ENCODE measurements around the gene KDM4D. TPM values are rescaled to one million over a fixed set of nuclear protein-coding genes. Genes with fewer than 3 reads are reported as not detected.
"Not testable (repeated sequence)": the region's sequence is repeated elsewhere in the genome, so short reads cannot be mapped to it uniquely, and the experiment has no call there.

KDM4D gene
- total and polyA plus RNA-seq, 8 donors: 0.12 to 0.73 (median 0.31) TPM; not detected in 3

- DNase-seq: no peak
- Histone ChIP-seq H3K27me3 (no peaks in the 10 kb centered on the region), H3K9me3 (no peaks in the 10 kb centered on the region), H3K36me3 (no peaks in the 10 kb centered on the region), H3K4me3 (no peak overlapping the region), H3K4me1 (peaks cover 19 to 43% (median 29%) of the 10 kb centered on the region in 4 donors), H3K27ac (peak overlapping the region in 4 of 5 donors; percentile 58 to 83 (median 72))
- WGBS, 5 donors: 51 to 58% (median 52%) methylated on average over 7 of the region's 7 CpGs
- TF ChIP-seq EP300 (IDR thresholded peaks at IDR 0.05) (no peak), POLR2AphosphoS5 (IDR thresholded peaks at IDR 0.05) (no peak), POLR2A (IDR thresholded peaks at IDR 0.05) (no peak), CTCF (IDR thresholded peaks at IDR 0.05) (no peak)
- intact Hi-C loops (cut with DNase I; ENCODE audit: low total_unique reads): no loop called here
Measured at GRCh38 chr11:94925422-94926270, 47.9 kb upstream of the KDM4D start.

DNA sequence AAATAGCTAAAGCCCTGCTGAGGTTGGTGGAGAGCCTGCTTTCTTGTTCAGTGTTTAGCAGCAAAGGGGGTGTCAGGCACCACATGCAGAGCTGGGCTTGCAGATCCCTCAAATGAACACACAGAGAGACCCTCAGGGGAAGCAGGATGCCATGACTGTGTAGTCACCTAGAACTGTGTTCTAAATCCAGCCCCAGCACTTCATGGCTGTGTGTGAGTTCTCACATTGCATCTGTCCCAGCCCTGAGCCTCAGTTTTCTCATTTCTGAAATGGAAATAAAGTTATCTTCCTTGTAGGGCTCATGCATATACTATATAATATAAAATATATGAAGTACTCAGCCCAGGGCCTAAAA, 47.3 kb upstream of the KDM4D start:
- intact Hi-C loops (cut with DNase I; ENCODE audit: low total_unique reads): no loop called here

DNA sequence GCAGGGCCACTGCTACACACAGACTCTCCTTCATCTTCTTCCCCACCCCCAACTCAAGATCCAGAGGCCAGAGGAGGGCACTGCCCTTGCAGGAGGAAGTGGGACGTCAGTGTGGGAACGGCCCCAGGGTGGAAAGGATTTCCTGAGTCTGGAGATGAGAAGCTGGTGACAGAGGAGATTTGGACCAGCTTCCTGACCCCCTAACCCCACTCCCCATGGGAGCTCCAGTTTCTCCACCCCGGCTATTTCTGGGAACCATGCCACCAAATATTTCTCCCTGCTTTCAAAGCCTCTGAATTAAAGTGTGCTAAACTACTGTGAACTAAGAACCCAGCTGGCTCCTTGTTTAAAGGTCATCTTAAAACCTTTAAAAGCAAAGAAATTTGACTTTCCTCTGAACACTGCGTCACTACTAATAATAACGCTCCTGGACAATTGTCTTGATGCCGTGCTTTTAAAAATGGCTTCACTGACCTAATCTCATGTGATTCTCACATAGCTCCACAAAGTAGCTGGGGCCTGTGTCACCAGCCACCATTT, 46.7 kb upstream of the KDM4D start:
- Histone ChIP-seq H3K4me3 (no peak overlapping the region), H3K4me1 (peaks cover 19 to 43% (median 29%) of the 10 kb centered on the region in 4 donors), H3K36me3 (no peaks in the 10 kb centered on the region), H3K27me3 (no peaks in the 10 kb centered on the region), H3K9me3 (no peaks in the 10 kb centered on the region), H3K27ac (peak overlapping the region; percentile 37 to 83 (median 71))
- WGBS, 5 donors: 4 to 15% (median 8%) methylated on average over 6 of the region's 6 CpGs
- no peak for TF ChIP-seq CTCF (IDR thresholded peaks at IDR 0.05)
- TF ChIP-seq EP300 (IDR thresholded peaks at IDR 0.05): no peak
- TF ChIP-seq POLR2AphosphoS5 (IDR thresholded peaks at IDR 0.05): peak in 1 of 3 donors; percentile 59
- TF ChIP-seq POLR2A (IDR thresholded peaks at IDR 0.05): no peak
- DNase-seq: peak; percentile 33 to 90
- intact Hi-C loops (cut with DNase I; ENCODE audit: low total_unique reads): no loop called here

More for the DNA sequence above, 47.3 kb upstream of the KDM4D start:
- Histone ChIP-seq H3K4me3 (no peak overlapping the region), H3K36me3 (no peaks in the 10 kb centered on the region), H3K27ac (peak overlapping the region; percentile 11 to 83 (median 71)), H3K9me3 (no peaks in the 10 kb centered on the region), H3K4me1 (peaks cover 19 to 43% (median 29%) of the 10 kb centered on the region in 4 donors), H3K27me3 (no peaks in the 10 kb centered on the region)
- no peak for DNase-seq
- TF ChIP-seq EP300 (IDR thresholded peaks at IDR 0.05): no peak
- TF ChIP-seq POLR2AphosphoS5 (IDR thresholded peaks at IDR 0.05): no peak
- no peak for TF ChIP-seq POLR2A (IDR thresholded peaks at IDR 0.05)
- TF ChIP-seq CTCF (IDR thresholded peaks at IDR 0.05): no peak

DNA sequence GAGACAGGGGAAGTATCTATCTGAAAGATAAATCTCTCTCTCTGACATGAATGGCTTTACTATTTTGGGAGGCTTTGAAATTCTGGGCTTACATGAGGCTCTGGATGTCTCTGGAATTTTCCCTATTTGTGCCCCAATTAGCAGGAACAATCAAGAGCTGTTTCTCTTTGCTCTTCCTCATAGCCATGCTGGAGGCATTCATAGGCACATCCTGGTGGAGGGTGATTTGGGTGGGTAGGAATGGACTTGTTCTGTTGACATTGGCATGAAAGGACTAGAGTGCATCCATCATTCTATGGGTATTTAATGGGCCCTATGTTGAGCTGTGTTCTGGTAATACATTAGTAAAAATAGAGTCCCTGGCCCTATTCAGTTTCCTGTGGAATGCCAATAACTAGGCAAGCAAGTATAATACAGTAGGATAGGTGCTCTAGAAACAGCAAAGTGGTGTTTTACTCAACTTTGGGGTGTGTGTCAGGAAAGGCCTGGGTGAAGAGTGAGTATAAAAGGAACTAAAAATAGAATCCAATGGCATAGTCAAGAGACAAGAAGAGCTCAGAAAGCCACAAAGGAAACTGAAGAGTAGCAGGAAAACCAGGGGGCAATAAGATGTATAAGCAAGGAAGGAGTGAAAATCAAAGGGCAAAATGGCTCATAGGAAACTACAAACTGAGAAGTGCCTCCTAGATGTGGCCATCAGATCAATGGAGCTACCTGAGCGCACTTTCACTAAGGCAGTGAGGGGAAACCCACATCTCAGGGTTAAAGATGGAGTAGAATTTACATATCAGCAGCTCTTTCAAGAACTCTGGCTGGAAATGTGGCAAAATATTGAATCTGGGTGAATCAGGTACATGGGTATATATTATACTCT, 45.2 kb upstream of the KDM4D start:
- Histone ChIP-seq H3K9me3 (no peaks in the 10 kb centered on the region), H3K27ac (peak overlapping the region in 3 of 5 donors; percentile 71 to 83 (median 74)), H3K36me3 (no peaks in the 10 kb centered on the region), H3K4me1 (peaks cover 19 to 43% (median 29%) of the 10 kb centered on the region in 4 donors), H3K4me3 (no peak overlapping the region), H3K27me3 (no peaks in the 10 kb centered on the region)
- 87 to 97% (median 88%) methylated on average over 1 of the region's 1 CpG for WGBS, 5 donors
- DNase-seq: no peak
- TF ChIP-seq CTCF (IDR thresholded peaks at IDR 0.05) (no peak), POLR2AphosphoS5 (IDR thresholded peaks at IDR 0.05) (no peak), POLR2A (IDR thresholded peaks at IDR 0.05) (no peak), EP300 (IDR thresholded peaks at IDR 0.05) (no peak)
- intact Hi-C loops (cut with DNase I; ENCODE audit: low total_unique reads): no loop called here

DNA sequence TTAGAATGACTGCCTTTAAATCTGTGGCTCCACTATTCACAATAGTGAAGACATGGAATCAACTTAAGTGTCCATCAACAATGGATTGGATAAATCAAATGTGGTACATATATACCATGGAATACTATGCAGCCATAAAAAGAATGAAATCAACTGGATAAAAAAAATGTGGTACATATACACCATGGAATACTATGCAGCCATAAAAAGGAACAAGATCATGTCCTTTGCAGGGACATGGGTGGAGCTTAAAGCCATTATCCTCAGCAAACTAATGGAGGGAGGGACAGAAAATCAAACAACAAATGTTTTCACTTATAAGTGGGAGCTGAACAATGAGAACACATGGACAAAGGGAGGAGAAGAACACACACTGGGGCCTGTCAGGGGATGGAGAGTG, 41.4 kb upstream of the KDM4D start:
- H3K27ac ChIP-seq: peak overlapping the region in 1 of 5 donors; percentile 15

More for the DNA sequence above, 41.4 kb upstream of the KDM4D start:
- H3K27me3 ChIP-seq; H3K9me3 ChIP-seq; H3K36me3 ChIP-seq; intact Hi-C loops (cut with DNase I; ENCODE audit: low total_unique reads); DNase-seq; H3K4me3 ChIP-seq: not testable (repeated sequence)
- H3K4me1 ChIP-seq: peaks cover 3 to 16% (median 13%) of the 10 kb centered on the region in 4 donors
